MG63 (cell line): ENCODE data around the gene UBL4A. TPM values are rescaled to one million over a fixed set of nuclear protein-coding genes. Genes with fewer than 3 reads are reported as not detected.

Source experiments
- DNase-seq: peaks from one replicate; pipeline ENCODE4 v3.0.0-alpha.2; 2020
- H3K27me3 ChIP-seq: fragments of 250-450 bp; sonication (Bioruptor Pico); 2 replicates; pipeline ENCODE4 v1.5.1; 2020; ENCODE audit warnings: mild to moderate bottlenecking, moderate library complexity
- H3K36me3 ChIP-seq: fragments of 250-450 bp; sonication (Bioruptor Pico); 2 replicates; pipeline ENCODE4 v1.5.1; 2020; ENCODE audit warnings: mild to moderate bottlenecking, moderate library complexity
- H3K4me3 ChIP-seq: fragments of 250-450 bp; sonication (Bioruptor Pico); 2 replicates; pipeline ENCODE4 v1.5.1; 2020; ENCODE audit warnings: mild to moderate bottlenecking, moderate library complexity
- H3K9me3 ChIP-seq: fragments of 250-450 bp; sonication (Bioruptor Pico); 2 replicates; pipeline ENCODE4 v1.5.1; 2020; ENCODE audit warnings: mild to moderate bottlenecking, moderate library complexity
- total RNA-seq: library from RNA; depleted of rRNA; stranded (reverse); fragments of >200 nt; shearing (Covaris generic); gene quantifications from 2 replicates; pipeline ENCODE4 v1.2.3, GENCODE V29; 2014; ENCODE audit warnings: low replicate concordance

The UBL4A gene
- total RNA-seq, 1 experiment from 2014 or later = 101 TPM

DNA sequence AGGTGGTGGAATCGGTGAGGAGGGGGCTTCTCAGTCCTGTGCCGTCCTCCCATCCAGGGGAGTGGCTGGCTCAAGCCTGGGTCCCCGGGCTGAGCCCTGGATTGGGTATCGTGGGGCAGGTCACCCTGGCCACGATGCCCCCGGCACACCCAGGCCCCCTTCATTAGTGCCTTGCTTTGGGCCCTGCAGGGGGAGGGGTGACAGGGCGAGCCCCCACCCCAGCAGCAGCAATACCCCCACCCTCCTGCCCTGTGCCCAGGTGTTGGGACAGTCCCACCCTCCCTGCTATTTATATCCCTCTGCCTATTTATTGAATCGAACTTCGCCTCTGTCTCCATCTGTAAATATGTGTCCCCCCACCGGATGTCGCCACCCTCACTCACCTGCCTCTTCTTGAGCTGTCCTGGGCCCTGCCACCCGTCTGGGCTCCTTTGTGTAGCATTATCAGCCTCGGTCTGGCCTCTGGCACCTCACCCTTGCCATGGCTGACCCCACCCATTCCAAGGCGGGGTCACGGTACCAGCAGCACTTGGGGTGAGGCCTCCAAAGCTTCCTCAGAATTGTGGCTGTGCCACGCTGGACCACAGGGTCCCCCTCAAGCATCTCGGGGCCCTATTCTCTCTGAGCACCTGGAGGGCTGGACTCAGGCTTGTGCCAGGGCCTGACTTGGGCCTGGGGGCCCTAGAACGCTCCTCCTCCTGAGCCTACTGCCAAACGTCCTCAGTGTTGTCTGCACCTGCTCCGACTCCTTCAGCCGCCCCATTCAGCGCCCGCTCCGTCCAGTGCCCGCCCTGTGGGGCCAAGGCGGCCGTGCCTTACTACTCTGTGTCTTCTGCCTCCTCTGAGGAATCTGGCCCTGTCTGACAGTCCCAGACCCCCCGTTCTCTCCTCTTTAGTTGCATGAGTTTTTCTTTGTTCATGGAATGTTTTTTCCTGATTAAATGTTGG is 13.5 kb downstream of the UBL4A start:
- H3K9me3 ChIP-seq = no peaks in the 10 kb centered on the region
- no peak overlapping the region for H3K4me3 ChIP-seq
- H3K36me3 ChIP-seq = no peaks in the 10 kb centered on the region
- DNase-seq = no peak
- no peaks in the 10 kb centered on the region for H3K27me3 ChIP-seq

DNA sequence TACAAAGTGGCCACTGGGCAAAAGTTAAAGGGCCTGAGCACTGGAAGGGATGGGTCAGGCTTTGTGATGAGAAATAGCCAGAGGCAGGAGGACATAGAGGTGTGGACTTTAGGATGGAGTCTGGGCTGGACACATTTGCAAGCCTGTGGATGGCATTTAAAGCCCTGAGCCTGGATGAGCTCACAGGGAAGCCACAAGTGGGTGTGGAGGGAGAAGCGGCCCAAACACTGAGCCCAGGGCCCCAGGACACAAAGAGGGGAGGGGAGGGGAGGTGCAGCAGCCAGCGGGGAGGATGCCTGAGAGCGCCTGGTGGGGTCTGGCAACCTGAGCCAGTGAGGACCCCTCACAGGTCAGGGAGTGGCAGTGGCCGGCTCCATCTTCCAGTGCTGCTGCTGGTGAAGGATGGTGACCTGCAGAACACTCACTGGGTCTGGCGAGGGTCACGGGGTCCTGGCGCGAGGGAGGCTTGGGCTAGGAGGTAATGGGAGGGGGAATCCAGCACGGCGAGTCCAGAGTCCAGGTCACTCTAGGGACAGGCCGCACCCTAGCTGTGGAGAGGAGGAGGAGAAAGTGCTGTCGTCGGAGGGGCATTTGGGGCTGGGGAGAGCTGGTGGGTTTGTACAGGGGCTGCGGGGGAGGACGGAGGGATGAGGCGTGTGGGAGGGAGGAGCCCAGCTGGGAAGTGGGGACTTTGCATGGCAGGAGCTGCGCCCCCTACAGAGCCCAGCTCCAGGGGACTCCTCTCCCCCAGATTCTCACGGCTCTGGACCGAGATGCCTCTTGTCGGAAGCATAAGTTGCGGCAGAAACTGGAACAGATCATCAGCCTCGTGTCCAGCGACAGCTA is 14.4 kb downstream of the UBL4A start:
- Histone ChIP-seq H3K27me3 (no peaks in the 10 kb centered on the region), H3K36me3 (no peaks in the 10 kb centered on the region)
- DNase-seq = no peak

DNA sequence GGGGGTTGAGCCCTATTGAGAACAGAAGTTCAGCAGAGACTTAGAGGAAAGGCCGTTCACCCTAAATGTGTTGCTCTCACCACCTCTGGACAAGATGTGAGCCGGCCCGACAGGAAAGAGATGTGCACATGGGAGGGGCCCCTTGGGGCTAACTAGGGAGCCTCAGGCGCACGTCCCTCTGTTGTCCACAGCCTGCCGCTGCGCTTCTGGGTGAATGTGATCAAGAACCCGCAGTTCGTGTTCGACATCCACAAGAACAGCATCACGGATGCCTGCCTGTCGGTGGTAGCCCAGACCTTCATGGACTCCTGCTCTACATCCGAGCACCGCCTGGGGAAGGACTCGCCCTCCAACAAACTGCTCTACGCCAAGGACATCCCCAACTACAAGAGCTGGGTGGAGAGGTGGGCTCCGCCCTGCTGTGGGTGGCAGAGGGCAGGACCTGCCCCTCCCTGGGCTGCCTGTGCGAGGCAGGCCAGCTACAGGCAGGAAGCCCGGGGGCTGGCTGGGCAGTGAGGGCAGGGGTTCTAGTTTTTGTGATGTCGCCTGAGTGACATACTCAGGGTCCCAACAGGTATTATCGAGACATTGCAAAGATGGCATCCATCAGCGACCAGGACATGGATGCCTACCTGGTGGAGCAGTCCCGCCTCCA is 15.4 kb downstream of the UBL4A start:
- Histone ChIP-seq H3K9me3 (no peaks in the 10 kb centered on the region), H3K4me3 (no peak overlapping the region), H3K36me3 (no peaks in the 10 kb centered on the region), H3K27me3 (no peaks in the 10 kb centered on the region)
- no peak for DNase-seq

More for the DNA sequence above, 14.4 kb downstream of the UBL4A start:
- Histone ChIP-seq H3K9me3 (no peaks in the 10 kb centered on the region), H3K4me3 (no peak overlapping the region)

DNA sequence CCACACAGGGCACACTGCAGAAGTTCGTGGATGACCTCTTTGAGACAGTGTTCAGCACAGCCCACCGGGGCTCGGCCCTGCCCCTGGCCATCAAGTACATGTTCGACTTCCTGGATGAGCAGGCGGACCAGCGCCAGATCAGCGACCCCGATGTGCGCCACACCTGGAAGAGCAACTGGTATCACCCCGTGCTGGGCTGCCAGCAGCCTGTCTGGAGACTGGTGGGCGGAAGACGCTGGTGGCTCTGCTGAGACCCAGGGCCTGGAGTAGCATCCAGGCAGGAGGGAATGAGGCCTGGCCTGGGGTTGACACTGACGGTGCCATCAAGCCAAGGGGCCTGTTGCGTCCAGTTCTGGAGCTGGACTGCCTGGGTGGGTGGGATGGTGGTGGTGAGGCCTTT is 16.0 kb downstream of the UBL4A start:
- Histone ChIP-seq H3K36me3 (no peaks in the 10 kb centered on the region), H3K9me3 (no peaks in the 10 kb centered on the region), H3K27me3 (no peaks in the 10 kb centered on the region), H3K4me3 (no peak overlapping the region)
- no peak for DNase-seq

DNA sequence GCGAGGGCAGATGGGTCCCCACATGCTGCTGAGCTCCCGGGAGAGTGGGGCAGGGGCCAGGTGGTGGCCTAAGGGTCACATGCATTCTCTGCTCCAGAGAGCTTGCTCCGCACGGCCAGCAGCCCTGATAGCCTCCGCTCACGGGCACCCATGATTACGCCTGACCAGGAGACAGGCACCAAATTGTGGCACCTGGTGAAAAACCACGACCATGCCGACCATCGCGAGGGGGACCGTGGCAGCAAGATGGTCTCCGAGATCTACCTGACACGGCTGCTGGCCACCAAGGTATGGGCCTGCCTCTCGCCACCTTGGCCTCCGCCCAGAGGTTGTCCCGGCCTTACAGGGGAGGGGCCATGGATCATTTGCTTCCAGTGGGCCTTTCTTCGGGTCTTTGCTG is 16.5 kb downstream of the UBL4A start:
- DNase-seq = no peak
- Histone ChIP-seq H3K36me3 (no peaks in the 10 kb centered on the region), H3K27me3 (no peaks in the 10 kb centered on the region), H3K9me3 (no peaks in the 10 kb centered on the region), H3K4me3 (no peak overlapping the region)

DNA sequence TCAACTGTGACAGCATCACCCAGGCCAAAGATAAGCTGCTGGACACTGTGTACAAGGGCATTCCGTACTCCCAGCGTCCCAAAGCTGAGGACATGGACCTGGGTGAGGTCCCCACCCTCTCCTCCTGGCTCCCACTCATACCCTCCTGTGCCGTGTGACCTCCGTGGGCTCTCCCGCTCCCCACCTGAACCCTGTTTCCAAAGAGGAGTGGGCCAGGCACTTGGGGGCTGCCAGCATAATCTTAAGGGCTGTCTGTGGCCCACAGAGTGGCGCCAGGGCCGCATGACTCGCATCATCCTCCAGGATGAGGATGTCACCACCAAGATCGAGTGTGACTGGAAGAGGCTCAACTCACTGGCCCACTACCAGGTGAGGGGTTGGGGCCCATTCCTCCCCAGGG is 17.3 kb downstream of the UBL4A start:
- no peaks in the 10 kb centered on the region for H3K36me3 ChIP-seq
- H3K27me3 ChIP-seq = no peaks in the 10 kb centered on the region
- DNase-seq = no peak
- no peak overlapping the region for H3K4me3 ChIP-seq
- H3K9me3 ChIP-seq = no peaks in the 10 kb centered on the region

DNA sequence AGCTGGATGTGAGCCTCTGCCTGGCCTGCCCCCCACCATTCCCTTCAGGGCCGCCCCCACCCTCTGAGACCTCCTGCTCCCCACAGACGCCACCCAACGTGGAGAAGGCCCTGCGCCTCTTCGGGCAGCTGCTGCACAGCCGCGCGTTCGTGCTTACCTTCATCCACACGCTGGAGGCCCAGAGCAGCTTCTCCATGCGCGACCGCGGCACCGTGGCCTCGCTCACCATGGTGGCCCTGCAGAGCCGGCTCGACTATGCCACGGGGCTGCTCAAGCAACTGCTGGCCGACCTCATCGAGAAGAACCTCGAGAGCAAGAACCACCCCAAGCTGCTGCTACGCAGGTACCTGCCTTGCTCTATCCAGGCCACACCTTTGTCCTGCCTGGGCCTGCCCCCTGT is 18.2 kb downstream of the UBL4A start:
- H3K4me3 ChIP-seq = no peak overlapping the region
- no peaks in the 10 kb centered on the region for H3K9me3 ChIP-seq
- no peaks in the 10 kb centered on the region for H3K27me3 ChIP-seq
- DNase-seq = no peak
- H3K36me3 ChIP-seq = no peaks in the 10 kb centered on the region

DNA sequence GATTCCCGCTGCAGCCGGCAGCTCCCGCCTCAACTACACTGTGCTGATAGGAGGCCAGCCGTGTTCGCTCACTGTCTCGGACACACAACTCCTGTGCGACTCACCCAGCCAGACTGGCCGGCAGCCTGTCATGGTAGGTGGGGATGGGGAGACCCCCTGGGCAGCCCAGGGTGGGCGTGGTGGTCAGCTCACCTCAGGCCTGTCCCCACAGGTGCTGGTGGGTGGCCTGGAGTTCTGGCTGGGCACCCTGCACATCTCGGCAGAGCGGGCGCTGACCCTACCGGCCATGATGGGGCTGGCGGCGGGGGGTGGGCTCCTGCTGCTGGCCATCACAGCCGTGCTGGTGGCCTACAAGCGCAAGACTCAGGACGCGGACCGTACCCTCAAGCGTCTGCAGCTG is 18.9 kb downstream of the UBL4A start:
- Histone ChIP-seq H3K36me3 (no peaks in the 10 kb centered on the region), H3K4me3 (no peak overlapping the region), H3K9me3 (no peaks in the 10 kb centered on the region), H3K27me3 (no peaks in the 10 kb centered on the region)
- DNase-seq = no peak

DNA sequence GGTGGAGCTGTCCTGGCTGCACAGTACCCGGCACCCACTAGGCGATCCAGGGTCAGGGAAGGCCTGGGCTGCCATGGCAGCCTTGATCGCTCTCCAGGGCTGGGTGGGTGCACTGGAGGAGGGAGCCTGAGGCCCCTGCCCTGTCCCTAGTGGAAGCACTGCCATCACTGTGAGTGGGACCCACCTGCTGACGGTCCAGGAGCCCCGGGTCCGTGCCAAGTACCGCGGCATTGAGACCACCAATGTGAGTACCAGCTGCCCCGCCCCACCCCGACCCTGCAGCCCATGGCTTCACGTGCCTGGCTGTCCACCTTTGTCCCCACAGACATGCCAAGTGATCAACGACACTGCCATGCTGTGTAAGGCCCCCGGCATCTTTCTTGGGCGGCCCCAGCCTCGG is 19.5 kb downstream of the UBL4A start:
- H3K36me3 ChIP-seq = no peaks in the 10 kb centered on the region
- H3K27me3 ChIP-seq = no peaks in the 10 kb centered on the region
- no peaks in the 10 kb centered on the region for H3K9me3 ChIP-seq
- no peak for DNase-seq
- no peak overlapping the region for H3K4me3 ChIP-seq

DNA sequence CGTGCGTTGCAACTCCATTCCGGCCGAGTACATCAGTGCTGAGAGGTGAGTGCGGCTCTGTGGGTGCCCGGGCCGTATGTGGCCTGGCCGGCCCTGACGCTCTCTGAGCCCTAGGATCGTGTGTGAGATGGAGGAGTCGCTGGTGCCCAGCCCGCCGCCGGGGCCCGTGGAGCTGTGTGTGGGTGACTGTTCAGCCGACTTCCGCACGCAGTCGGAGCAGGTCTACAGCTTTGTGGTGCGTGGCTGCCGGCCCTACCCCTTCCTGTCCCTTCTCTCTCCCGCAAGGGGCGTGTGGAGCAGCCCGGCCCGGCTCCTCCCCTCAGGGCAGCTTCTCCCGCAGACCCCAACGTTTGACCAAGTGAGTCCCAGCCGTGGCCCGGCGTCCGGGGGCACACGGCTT is 20.4 kb downstream of the UBL4A start:
- Histone ChIP-seq H3K9me3 (no peaks in the 10 kb centered on the region), H3K27me3 (no peaks in the 10 kb centered on the region), H3K4me3 (no peak overlapping the region), H3K36me3 (no peaks in the 10 kb centered on the region)
- no peak for DNase-seq

DNA sequence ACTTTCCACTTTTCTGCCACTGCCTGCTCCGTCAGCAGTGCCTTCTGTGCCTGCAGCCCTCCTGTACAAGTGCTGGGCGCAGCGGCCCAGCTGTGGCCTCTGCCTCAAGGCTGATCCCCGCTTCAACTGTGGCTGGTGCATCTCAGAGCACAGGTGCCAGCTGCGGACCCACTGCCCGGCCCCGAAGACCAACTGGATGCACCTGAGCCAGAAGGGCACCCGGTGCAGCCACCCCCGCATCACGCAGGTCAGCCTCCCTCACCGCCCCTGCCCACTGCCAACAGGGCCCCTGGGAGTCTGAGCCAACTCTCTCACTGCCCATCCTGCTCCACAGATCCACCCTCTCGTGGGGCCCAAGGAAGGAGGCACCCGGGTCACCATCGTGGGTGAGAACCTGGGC is 20.8 kb downstream of the UBL4A start:
- H3K27me3 ChIP-seq = no peaks in the 10 kb centered on the region
- no peaks in the 10 kb centered on the region for H3K36me3 ChIP-seq
- H3K9me3 ChIP-seq = no peaks in the 10 kb centered on the region
- no peak overlapping the region for H3K4me3 ChIP-seq
- no peak for DNase-seq

DNA sequence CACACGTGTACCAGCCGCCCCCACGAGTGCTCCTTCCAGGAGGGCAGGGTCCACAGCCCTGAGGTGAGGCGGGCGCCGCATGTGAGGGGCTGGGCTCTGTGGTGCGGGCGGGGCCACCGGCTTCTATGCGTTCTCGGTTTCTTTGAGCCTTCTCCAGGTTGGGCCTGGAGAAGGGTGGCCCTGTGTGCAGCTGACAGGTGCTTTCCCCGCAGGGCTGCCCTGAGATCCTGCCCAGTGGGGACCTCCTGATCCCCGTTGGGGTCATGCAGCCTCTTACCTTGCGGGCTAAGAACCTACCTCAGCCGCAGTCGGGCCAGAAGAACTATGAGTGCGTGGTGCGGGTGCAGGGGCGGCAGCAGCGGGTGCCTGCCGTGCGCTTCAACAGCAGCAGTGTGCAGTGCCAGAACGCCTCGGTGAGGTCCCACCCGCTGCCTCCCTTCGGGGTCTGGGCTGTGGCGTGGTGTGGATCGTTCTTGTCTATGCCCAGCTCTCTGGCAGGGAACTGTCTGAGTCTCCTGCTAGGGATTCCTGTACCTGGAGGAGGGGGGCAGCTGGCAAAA is 21.5 kb downstream of the UBL4A start:
- DNase-seq = no peak
- H3K4me3 ChIP-seq = no peak overlapping the region
- H3K9me3 ChIP-seq = no peaks in the 10 kb centered on the region
- no peaks in the 10 kb centered on the region for H3K27me3 ChIP-seq
- no peaks in the 10 kb centered on the region for H3K36me3 ChIP-seq

DNA sequence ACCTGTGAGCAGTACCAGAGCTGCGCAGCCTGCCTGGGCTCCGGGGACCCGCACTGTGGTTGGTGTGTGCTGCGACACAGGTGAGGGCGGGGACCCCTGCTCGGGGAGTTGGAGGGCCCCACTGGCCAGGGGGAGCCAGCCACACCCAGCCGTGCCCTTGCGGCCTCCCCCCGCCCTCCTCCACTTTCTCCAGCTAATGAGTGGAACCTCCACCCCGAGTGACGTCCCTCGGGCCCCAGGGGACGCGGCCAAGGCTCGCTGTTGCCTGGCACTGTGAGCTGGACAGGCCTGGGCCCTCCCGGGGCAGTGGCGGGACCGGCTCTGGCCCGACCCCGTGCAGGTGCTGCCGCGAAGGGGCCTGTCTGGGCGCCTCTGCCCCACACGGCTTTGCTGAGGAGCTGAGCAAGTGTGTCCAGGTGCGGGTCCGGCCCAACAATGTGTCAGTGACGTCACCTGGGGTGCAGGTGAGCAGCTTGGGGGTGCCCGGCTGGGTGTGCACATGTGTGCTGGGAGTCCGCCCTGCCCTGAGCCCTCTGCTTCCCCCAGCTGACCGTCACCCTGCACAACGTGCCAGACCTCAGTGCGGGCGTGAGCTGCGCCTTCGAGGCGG is 22.7 kb downstream of the UBL4A start:
- no peaks in the 10 kb centered on the region for H3K27me3 ChIP-seq
- no peaks in the 10 kb centered on the region for H3K36me3 ChIP-seq
- H3K4me3 ChIP-seq = no peak overlapping the region
- no peaks in the 10 kb centered on the region for H3K9me3 ChIP-seq
- no peak for DNase-seq

DNA sequence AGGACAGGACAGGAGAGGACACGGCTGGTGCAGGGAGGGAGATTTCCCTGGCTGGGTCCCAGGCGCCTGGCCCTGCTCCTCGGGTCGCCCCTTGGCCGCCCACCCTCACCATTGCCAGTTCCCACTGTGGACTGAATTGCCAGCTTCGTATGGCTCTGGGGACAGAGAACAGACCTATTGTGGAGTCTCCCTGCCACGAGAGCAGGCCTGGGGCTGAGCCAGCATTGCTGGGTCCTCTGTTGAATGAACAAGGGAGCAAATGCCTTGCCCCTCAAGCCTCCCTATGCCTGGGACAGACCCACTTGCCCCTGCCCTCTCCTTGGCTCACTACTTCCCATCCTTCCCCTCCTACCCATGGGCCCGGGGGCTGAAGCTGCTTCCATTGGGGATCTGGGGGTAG is 24.0 kb downstream of the UBL4A start:
- Histone ChIP-seq H3K36me3 (no peaks in the 10 kb centered on the region), H3K9me3 (no peaks in the 10 kb centered on the region), H3K4me3 (no peak overlapping the region), H3K27me3 (no peaks in the 10 kb centered on the region)
- DNase-seq = no peak

DNA sequence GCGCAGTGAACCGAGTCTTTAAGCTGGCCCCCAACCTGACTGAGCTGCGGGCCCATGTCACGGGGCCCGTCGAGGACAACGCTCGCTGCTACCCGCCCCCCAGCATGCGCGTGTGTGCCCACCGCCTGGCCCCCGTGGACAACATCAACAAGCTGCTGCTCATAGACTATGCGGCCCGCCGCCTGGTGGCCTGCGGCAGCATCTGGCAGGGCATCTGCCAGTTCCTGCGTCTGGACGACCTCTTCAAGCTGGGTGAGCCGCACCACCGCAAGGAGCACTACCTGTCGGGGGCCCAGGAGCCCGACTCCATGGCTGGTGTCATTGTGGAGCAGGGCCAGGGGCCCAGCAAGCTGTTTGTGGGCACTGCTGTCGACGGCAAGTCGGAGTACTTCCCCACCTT is 26.1 kb downstream of the UBL4A start:
- no peak overlapping the region for H3K4me3 ChIP-seq
- no peaks in the 10 kb centered on the region for H3K36me3 ChIP-seq
- no peaks in the 10 kb centered on the region for H3K9me3 ChIP-seq
- no peaks in the 10 kb centered on the region for H3K27me3 ChIP-seq
- DNase-seq = no peak

DNA sequence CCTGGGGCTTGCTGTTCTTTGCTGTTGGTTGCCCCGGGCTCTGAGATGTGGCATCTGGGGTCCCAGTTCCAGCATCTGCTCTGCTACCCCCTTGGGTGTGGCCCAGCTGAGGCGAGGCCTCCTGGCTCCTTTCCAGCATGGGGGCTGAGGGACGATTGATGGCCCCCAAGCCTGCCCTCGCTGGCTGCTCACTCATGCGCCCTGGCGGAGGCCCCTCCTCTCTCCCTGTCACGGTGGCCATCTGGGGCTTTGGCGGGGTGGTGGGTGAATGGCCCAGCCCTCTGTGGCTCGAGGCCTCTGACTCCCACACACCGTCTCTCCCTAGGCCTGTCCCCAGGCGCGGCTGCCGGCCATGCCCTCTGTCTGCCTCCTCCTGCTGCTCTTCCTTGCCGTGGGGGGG is 26.6 kb downstream of the UBL4A start:
- no peak for DNase-seq
- Histone ChIP-seq H3K9me3 (no peaks in the 10 kb centered on the region), H3K27me3 (no peaks in the 10 kb centered on the region), H3K4me3 (no peak overlapping the region), H3K36me3 (no peaks in the 10 kb centered on the region)
